Stimulated activated memory B cell treated with anti-CD40 and anti-IgM and Interleukin-4, amounts not matched to agents 10 μg/mL and 1 μg/mL and 100 μg/mL, for 72 hours (primary cell): Measurements from ENCODE around the gene PTGDR2.

Experiments used
- ATAC-seq: fragments of 150-1000 bp; cut with Tn5 transposase; 2 replicates; pipeline ENCODE4 v1.10.0; 2021
- H3K27ac Mint-ChIP-seq: one replicate; pipeline ENCODE4 v1.8.0; 2022; ENCODE audit warnings: mild to moderate bottlenecking, mixed read lengths
- H3K27me3 Mint-ChIP-seq: one replicate; pipeline ENCODE4 v1.8.0; 2022; ENCODE audit warnings: mixed read lengths
- H3K36me3 Mint-ChIP-seq: one replicate; pipeline ENCODE4 v1.8.0; 2022; ENCODE audit warnings: mixed read lengths
- H3K4me1 Mint-ChIP-seq: one replicate; pipeline ENCODE4 v1.8.0; 2022; ENCODE audit warnings: mixed read lengths
- H3K4me3 Mint-ChIP-seq: one replicate; pipeline ENCODE4 v1.8.0; 2022; ENCODE audit warnings: mild to moderate bottlenecking, moderate library complexity, mixed read lengths
- H3K9me3 Mint-ChIP-seq: one replicate; pipeline ENCODE4 v1.8.0; 2022; ENCODE audit warnings: mixed read lengths

The PTGDR2 gene

GRCh38 chr11:60855726-60856633 is at the start of gene PTGDR2:
Gene PTGDR2, minus strand, starts transcription at chr11:60855950. Its CDS starts 2,228 bp downstream, at chr11:60853722.
- no peak within 1 kb of the TSS for H3K4me3 Mint-ChIP-seq

DNA sequence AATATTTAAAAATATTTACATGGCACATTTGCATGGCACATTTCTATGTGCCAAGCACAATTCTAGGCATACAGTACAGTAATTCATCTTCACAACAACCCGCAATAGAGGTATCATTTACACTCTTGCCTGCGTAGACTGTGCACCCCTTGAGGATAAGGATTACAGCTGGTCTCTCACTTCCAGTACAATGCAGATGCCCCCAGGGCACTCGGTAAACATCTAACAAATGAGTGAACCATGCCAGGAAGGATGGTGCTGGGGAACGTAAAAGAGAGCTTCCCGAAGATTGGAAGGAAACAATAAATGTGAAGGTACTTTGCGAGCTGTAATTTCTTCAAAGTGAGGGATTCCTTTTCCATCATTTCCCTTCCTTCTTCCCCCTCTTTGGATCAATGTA is 49.3 kb upstream of the PTGDR2 start:
- no peaks in the 10 kb centered on the region for H3K27me3 Mint-ChIP-seq
- peak overlapping the region; percentile 95 for H3K27ac Mint-ChIP-seq
- no peak for ATAC-seq
- peaks cover 61% of the 10 kb centered on the region for H3K4me1 Mint-ChIP-seq
- H3K9me3 Mint-ChIP-seq: peaks cover 11% of the 10 kb centered on the region
- H3K36me3 Mint-ChIP-seq: peaks cover 47% of the 10 kb centered on the region
- H3K4me3 Mint-ChIP-seq: peak overlapping the region; percentile 92

More at GRCh38 chr11:60855726-60856633, at the start of gene PTGDR2:
- no peak for ATAC-seq
- no peak within 1 kb of the TSS for H3K27ac Mint-ChIP-seq
- H3K36me3 Mint-ChIP-seq: peaks cover 22% of the 10 kb centered on the region
- H3K4me1 Mint-ChIP-seq: no peaks in the 10 kb centered on the region
- H3K27me3 Mint-ChIP-seq: no peaks in the 10 kb centered on the region
- no peaks in the 10 kb centered on the region for H3K9me3 Mint-ChIP-seq

- Mint-ChIP-seq H3K4me3 (no peak overlapping the region), H3K36me3 (peaks cover 52% of the 10 kb centered on the region), H3K4me1 (peaks cover 55% of the 10 kb centered on the region), H3K27ac (no peak overlapping the region), H3K9me3 (peaks cover 1% of the 10 kb centered on the region), H3K27me3 (no peaks in the 10 kb centered on the region)
- ATAC-seq: no peak
These were observed 46.9 kb upstream of the PTGDR2 start for GRCh38 chr11:60902625-60903024.

DNA sequence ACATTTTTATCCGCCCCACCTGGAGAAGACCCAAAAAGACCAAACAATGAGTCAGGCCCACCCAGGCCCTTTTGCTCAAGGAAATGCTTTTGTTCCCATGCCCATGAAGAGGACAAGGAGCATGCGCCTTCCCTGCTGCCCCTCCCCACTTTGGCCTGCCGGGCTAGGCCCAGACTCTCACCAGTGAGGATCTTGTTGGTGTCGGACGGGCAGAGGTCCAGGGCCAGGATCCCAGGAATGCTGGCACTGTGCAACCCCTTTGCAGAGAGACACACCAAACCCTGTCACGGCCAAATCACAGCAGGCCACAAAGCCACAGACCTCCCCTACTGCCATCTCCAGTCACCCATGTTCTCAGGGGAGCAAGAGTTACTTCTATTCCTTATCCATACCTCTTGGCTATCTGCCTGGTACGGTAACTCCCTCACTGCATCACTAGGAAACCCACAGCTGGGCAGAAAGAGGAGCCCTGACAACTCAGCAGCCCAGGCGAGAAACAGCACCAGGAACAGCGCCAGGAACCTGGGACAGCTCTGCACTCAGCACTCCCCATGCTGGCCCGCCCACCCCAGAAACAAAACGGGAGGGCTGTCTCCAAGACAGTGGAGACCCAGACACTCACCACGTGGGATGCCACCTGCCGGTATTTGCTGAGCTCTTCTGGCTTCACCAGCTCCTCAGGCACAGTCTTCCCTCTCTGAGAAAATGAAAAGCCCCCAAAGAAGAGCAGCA is 45.1 kb upstream of the PTGDR2 start:
- no peak overlapping the region for H3K4me3 Mint-ChIP-seq
- H3K9me3 Mint-ChIP-seq: no peaks in the 10 kb centered on the region
- H3K27ac Mint-ChIP-seq: no peak overlapping the region
- peaks cover 46% of the 10 kb centered on the region for H3K4me1 Mint-ChIP-seq
- peaks cover 57% of the 10 kb centered on the region for H3K36me3 Mint-ChIP-seq
- ATAC-seq: no peak
- H3K27me3 Mint-ChIP-seq: no peaks in the 10 kb centered on the region

DNA sequence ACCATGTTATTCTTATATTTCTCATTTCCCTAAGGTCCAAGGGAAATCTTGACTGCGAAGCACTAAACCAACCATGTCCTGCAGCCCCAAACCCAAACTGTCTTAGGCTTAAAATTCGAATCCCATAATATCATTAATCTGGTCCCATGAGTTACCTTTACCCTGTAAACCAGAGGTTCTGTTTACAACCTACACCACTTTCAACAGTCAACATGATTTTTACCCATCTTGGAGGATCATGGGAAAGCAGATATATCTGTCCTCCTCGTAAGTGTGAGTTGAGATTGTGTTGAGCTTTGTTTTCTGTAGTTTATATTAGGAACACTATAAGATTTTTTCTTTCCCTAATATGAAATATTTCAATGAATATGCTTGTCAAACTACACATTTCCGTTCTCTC is 44.2 kb upstream of the PTGDR2 start:
- Mint-ChIP-seq H3K36me3 (peaks cover 66% of the 10 kb centered on the region), H3K27me3 (no peaks in the 10 kb centered on the region), H3K4me3 (no peak overlapping the region), H3K27ac (no peak overlapping the region), H3K9me3 (no peaks in the 10 kb centered on the region), H3K4me1 (peaks cover 38% of the 10 kb centered on the region)
- ATAC-seq: no peak

DNA sequence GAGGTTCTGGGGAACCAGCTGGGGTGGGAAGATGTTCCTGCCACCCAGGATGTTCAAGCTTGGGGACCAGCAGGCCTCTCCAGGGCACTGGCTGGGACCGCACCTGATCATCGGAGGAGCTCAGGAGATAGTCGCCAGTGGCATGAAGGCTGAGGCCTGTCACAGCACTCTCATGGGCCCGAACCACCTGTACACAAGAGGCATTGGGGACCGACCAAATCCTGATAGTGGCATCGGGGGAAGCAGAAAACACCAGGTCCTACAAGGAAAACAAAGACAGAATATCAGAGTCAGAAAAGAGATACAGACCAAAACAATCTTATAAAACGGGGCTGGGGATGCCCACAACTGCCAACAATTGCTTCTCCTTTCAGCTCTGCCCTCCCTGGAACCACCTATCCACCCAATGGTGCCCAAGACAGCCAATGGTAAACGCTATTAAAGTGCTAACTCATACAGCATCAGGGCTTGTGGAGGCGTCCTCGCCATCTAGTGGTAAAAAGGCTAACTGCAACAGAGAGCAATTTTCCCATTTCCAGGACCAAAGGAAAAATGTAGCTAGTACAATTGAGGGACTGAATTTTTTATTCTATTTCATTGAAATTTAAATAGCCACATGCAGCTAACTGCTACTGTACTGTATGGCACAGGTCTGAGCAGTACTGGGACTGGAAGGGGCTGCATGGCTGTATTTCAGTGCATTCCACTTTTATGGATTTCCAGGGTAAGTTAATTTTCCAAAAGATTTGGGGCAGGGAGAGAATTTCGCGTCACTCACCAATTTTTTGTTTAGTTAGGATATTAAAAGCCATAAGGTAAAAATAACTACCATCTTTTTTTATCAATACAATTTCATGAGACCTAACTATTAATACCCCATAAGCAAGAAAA is 43.5 kb upstream of the PTGDR2 start:
- peak overlapping the region; percentile 72 for H3K27ac Mint-ChIP-seq
- peaks cover 31% of the 10 kb centered on the region for H3K4me1 Mint-ChIP-seq
- H3K36me3 Mint-ChIP-seq: peaks cover 70% of the 10 kb centered on the region
- H3K9me3 Mint-ChIP-seq: no peaks in the 10 kb centered on the region
- H3K27me3 Mint-ChIP-seq: no peaks in the 10 kb centered on the region
- no peak overlapping the region for H3K4me3 Mint-ChIP-seq
- peak; percentile 76 for ATAC-seq

GRCh38 chr11:60897496-60897895 is 41.7 kb upstream of the PTGDR2 start:
- Mint-ChIP-seq H3K27ac (peak overlapping the region; percentile 72), H3K4me1 (peaks cover 21% of the 10 kb centered on the region), H3K9me3 (no peaks in the 10 kb centered on the region), H3K36me3 (peaks cover 67% of the 10 kb centered on the region), H3K4me3 (no peak overlapping the region), H3K27me3 (no peaks in the 10 kb centered on the region)
- ATAC-seq: no peak

DNA sequence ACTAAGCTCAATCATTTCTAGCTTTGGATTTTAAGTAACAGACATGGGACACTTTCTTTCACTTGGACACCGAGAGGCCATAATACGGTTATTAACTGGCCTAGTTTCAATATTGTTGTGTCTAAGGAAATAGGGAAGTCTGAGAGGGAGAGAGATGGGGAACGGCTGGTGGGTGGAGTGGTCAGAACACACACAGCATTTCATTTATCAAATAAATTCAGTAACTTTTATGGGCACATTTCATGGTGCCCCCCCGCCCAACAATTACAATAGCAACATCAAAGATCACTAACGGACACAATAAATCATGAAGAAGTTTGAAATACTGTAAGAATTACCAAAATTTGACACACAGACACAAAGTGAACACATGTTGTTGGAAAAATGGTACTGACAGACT is 39.9 kb upstream of the PTGDR2 start:
- Mint-ChIP-seq H3K27ac (no peak overlapping the region), H3K36me3 (peaks cover 72% of the 10 kb centered on the region), H3K27me3 (no peaks in the 10 kb centered on the region), H3K4me3 (no peak overlapping the region), H3K9me3 (no peaks in the 10 kb centered on the region), H3K4me1 (peaks cover 21% of the 10 kb centered on the region)
- no peak for ATAC-seq

DNA sequence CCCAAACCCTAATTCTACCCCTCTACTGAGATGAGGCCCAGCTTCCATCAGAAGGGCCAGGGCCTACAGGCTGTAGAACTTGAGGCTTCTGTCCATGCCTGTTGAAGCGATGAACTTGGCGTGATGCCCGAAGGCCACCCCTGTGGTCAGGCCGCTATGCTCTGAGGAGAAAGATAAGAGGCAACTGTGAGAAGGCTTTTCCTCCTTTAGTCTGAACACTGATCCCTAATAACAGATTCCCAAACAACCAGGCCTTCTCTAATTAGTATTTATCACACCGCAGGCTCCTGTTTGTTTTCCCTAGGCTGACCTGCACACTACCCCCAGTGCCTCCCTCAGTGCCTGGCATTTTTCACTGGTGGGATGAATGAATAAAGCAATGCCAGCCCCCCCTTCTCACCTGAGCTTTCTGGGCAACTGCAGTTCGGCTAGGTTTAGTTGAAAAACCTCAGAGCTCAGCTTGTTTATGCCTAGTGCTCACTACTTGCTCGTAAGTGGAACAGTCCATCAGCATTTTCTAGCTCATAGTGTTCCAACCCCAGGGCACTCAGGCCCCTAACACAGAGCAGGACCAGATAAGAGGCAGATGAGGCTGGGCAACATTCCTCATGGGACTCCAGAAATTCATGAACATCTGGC is 35.5 kb upstream of the PTGDR2 start:
- Mint-ChIP-seq H3K27ac (no peak overlapping the region), H3K9me3 (no peaks in the 10 kb centered on the region), H3K4me3 (no peak overlapping the region), H3K27me3 (no peaks in the 10 kb centered on the region), H3K4me1 (no peaks in the 10 kb centered on the region), H3K36me3 (peaks cover 46% of the 10 kb centered on the region)
- no peak for ATAC-seq

GRCh38 chr11:60890696-60891095 is 34.9 kb upstream of the PTGDR2 start:
- Mint-ChIP-seq H3K4me3 (no peak overlapping the region), H3K9me3 (no peaks in the 10 kb centered on the region), H3K36me3 (peaks cover 45% of the 10 kb centered on the region), H3K4me1 (no peaks in the 10 kb centered on the region), H3K27me3 (no peaks in the 10 kb centered on the region), H3K27ac (no peak overlapping the region)
- ATAC-seq: no peak

DNA sequence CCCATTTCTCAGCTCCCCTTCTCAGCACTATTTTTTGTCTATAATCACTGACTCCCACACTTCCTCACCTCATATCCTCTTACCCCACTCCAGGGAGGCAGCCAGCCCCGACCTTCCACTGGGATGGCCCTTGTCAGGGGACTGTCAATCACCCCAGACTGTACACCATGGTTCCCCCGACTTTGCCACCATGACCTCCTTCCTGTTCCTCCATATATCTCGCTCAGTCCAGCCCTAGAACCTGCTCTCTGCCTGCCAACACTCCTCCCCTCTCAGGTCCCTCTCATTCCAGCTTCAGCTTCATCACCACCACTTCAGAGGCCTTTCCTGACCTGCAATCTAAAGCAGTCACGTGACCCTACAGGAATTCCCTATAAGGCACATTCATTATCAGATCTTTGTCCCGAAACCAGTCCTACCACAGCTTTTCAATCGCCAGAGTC is 34.1 kb upstream of the PTGDR2 start:
- H3K9me3 Mint-ChIP-seq: no peaks in the 10 kb centered on the region
- no peak overlapping the region for H3K27ac Mint-ChIP-seq
- no peaks in the 10 kb centered on the region for H3K27me3 Mint-ChIP-seq
- no peak overlapping the region for H3K4me3 Mint-ChIP-seq
- no peak for ATAC-seq
- H3K36me3 Mint-ChIP-seq: peaks cover 45% of the 10 kb centered on the region
- H3K4me1 Mint-ChIP-seq: no peaks in the 10 kb centered on the region

- Mint-ChIP-seq H3K27me3 (no peaks in the 10 kb centered on the region), H3K4me1 (peaks cover 6% of the 10 kb centered on the region), H3K9me3 (no peaks in the 10 kb centered on the region), H3K4me3 (no peak overlapping the region), H3K27ac (no peak overlapping the region), H3K36me3 (peaks cover 49% of the 10 kb centered on the region)
- peak; percentile 65 for ATAC-seq
These were observed 31.8 kb upstream of the PTGDR2 start for GRCh38 chr11:60887556-60887955.

DNA sequence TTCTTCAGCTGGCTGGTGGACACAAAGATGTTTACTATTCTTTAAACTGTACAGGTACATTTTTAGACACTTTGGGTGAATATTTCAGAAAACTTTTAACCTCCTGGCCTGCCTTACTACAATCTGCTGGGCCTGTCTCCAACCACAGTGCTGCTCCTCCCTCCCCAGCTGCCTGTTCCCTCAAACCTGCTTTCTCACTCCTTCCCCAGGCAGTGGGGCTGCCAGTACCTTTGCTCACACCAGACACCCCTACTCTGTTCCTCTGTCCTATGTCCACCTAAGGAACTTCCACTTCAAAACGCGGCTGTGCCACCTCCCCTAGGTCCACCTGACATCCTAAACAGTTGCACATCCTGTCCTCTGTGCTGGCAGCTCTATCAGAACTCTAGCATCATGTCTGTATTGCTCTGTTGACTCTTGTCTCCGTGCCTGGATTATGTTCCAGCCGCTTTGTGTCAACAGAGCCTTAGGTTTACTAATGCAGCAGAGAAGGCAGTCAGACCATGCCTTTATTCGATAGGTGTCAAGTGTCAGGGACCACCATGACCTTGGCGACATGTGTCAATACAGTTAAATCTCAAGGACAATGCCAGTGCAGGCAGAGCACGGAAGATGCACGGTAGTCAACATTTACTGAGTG is 25.0 kb upstream of the PTGDR2 start:
- Mint-ChIP-seq H3K4me3 (no peak overlapping the region), H3K27ac (no peak overlapping the region), H3K9me3 (no peaks in the 10 kb centered on the region), H3K27me3 (no peaks in the 10 kb centered on the region), H3K4me1 (peaks cover 6% of the 10 kb centered on the region), H3K36me3 (peaks cover 54% of the 10 kb centered on the region)
- no peak for ATAC-seq

GRCh38 chr11:60879971-60880588 is 24.3 kb upstream of the PTGDR2 start:
- H3K27ac Mint-ChIP-seq: no peak overlapping the region
- no peak for ATAC-seq

More at GRCh38 chr11:60879971-60880588, 24.3 kb upstream of the PTGDR2 start:
- Mint-ChIP-seq H3K4me1 (peaks cover 6% of the 10 kb centered on the region), H3K4me3 (no peak overlapping the region), H3K9me3 (no peaks in the 10 kb centered on the region), H3K27me3 (no peaks in the 10 kb centered on the region), H3K36me3 (peaks cover 48% of the 10 kb centered on the region)
